ENCODE measurements around the gene MTHFD1.

Gene MTHFD1

DNA sequence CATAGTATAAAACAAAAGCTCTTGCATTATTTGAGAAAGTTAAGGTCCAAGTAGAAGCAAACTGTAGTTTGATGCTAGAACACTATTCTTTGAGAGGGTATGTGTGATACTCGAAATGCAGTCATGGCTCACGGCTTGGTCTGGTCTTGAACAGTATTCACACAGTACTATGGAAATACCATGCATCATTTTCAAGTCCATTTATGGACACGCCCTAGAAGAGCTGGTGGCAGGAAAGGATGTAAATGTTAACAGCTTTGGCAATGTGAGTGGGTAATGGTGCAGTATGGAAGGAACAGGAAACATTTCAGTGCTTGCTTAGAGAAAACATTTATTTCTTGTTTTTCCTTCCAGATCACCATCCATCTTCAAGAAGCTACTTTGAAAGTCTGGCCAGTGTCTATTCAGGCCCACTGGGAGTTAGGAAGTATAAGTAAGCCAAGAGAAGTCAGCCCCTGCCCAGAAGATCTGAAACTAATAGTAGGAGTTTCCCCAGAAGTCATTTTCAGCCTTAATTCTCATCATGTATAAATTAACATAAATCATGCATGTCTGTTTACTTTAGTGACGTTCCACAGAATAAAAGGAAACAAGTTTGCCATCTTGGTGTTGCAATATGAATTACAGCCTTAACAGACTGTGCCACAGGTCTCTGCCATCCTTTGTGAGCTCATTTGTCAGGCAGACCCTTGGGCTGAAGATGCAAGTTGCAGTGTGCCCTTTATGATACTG lies 71.4 kb downstream of the MTHFD1 start:
- TF ChIP-seq POLR2AphosphoS5 (IDR thresholded peaks at IDR 0.05; ENCODE audit: low read depth) (no peak), GABPA (IDR thresholded peaks at IDR 0.05; ENCODE audit: low read depth) (no peak), SPI1 (IDR thresholded peaks at IDR 0.05; ENCODE audit: borderline replicate concordance, low read depth) (no peak)
- TF ChIP-seq, protein P1, sequence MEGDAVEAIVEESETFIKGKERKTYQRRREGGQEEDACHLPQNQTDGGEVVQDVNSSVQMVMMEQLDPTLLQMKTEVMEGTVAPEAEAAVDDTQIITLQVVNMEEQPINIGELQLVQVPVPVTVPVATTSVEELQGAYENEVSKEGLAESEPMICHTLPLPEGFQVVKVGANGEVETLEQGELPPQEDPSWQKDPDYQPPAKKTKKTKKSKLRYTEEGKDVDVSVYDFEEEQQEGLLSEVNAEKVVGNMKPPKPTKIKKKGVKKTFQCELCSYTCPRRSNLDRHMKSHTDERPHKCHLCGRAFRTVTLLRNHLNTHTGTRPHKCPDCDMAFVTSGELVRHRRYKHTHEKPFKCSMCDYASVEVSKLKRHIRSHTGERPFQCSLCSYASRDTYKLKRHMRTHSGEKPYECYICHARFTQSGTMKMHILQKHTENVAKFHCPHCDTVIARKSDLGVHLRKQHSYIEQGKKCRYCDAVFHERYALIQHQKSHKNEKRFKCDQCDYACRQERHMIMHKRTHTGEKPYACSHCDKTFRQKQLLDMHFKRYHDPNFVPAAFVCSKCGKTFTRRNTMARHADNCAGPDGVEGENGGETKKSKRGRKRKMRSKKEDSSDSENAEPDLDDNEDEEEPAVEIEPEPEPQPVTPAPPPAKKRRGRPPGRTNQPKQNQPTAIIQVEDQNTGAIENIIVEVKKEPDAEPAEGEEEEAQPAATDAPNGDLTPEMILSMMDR (IDR thresholded peaks at IDR 0.05; ENCODE audit: insufficient read depth, low read length): no peak
- TF ChIP-seq, protein P2, sequence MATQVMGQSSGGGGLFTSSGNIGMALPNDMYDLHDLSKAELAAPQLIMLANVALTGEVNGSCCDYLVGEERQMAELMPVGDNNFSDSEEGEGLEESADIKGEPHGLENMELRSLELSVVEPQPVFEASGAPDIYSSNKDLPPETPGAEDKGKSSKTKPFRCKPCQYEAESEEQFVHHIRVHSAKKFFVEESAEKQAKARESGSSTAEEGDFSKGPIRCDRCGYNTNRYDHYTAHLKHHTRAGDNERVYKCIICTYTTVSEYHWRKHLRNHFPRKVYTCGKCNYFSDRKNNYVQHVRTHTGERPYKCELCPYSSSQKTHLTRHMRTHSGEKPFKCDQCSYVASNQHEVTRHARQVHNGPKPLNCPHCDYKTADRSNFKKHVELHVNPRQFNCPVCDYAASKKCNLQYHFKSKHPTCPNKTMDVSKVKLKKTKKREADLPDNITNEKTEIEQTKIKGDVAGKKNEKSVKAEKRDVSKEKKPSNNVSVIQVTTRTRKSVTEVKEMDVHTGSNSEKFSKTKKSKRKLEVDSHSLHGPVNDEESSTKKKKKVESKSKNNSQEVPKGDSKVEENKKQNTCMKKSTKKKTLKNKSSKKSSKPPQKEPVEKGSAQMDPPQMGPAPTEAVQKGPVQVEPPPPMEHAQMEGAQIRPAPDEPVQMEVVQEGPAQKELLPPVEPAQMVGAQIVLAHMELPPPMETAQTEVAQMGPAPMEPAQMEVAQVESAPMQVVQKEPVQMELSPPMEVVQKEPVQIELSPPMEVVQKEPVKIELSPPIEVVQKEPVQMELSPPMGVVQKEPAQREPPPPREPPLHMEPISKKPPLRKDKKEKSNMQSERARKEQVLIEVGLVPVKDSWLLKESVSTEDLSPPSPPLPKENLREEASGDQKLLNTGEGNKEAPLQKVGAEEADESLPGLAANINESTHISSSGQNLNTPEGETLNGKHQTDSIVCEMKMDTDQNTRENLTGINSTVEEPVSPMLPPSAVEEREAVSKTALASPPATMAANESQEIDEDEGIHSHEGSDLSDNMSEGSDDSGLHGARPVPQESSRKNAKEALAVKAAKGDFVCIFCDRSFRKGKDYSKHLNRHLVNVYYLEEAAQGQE (IDR thresholded peaks at IDR 0.05; ENCODE audit: insufficient replicate concordance, low read depth): no peak
- H3K27ac ChIP-seq (replicated peaks): no peak overlapping the region

DNA sequence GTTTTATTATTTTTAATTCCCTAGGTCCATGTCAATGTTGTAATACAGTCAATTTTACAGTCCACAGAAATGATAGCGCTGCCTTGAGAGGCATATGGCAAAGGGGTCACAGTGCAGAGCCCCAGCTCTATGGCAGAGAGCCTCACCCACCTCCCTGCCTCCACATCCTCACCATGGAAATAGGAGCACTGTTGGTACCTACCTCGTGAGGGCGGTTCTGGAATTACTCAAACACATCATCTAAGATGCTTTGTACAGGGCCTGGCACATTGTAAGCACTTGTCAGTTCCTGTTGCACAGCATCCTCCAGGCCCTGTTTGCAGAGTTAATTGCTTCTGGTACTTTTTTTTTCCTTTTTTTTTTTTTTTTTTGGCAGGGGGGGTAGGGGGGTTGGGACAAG lies 73.1 kb downstream of the MTHFD1 start:
- Histone ChIP-seq H3K27ac (replicated peaks) (no peak overlapping the region), H3K4me3 (replicated peaks; ENCODE audit: insufficient read depth, low read length) (no peak overlapping the region), H3K27me3 (ENCODE audit: insufficient read depth, poor library complexity, severe bottlenecking) (no peaks in the 10 kb centered on the region)
- no peak for DNase-seq (ENCODE audit: low read depth in 1 of 2, low spot score in 1 of 2)
- TF ChIP-seq SPI1 (IDR thresholded peaks at IDR 0.05; ENCODE audit: borderline replicate concordance, low read depth) (no peak), GABPA (IDR thresholded peaks at IDR 0.05; ENCODE audit: low read depth) (no peak), POLR2AphosphoS5 (IDR thresholded peaks at IDR 0.05; ENCODE audit: low read depth) (no peak)
- TF ChIP-seq, protein P1 (IDR thresholded peaks at IDR 0.05; ENCODE audit: insufficient read depth, low read length): no peak
- TF ChIP-seq, protein P2 (IDR thresholded peaks at IDR 0.05; ENCODE audit: insufficient replicate concordance, low read depth): no peak

More for the DNA sequence above, 71.4 kb downstream of the MTHFD1 start:
- no peak for DNase-seq (ENCODE audit: low read depth in 1 of 2, low spot score in 1 of 2)
- Histone ChIP-seq H3K4me3 (replicated peaks; ENCODE audit: insufficient read depth, low read length) (no peak overlapping the region), H3K27me3 (ENCODE audit: insufficient read depth, poor library complexity, severe bottlenecking) (no peaks in the 10 kb centered on the region)

DNA sequence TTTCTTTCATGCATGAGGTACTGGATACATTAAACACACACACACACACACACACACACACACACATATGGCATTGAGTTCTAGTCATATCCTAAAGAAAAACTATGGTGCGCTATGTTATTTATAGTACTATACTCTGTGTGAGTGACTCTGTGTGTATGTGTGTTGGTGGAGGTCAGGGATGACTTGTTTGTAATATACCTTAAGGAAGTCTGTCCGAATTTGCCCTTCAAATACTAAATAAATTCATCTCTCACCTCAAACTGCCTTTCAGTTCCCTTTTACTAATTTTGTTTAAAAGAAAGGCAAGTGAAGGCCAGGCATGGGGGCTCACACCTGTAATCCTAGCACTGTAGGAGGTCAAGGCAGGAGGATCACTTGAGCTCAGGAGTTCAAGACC lies 75.0 kb downstream of the MTHFD1 start:
- Histone ChIP-seq H3K4me3 (replicated peaks; ENCODE audit: insufficient read depth, low read length) (no peak overlapping the region), H3K27ac (replicated peaks) (no peak overlapping the region), H3K27me3 (ENCODE audit: insufficient read depth, poor library complexity, severe bottlenecking) (no peaks in the 10 kb centered on the region)
- DNase-seq (ENCODE audit: low read depth in 1 of 2, low spot score in 1 of 2): no peak
- TF ChIP-seq, protein P1 (IDR thresholded peaks at IDR 0.05; ENCODE audit: insufficient read depth, low read length): no peak
- TF ChIP-seq POLR2AphosphoS5 (IDR thresholded peaks at IDR 0.05; ENCODE audit: low read depth) (no peak), SPI1 (IDR thresholded peaks at IDR 0.05; ENCODE audit: borderline replicate concordance, low read depth) (no peak), GABPA (IDR thresholded peaks at IDR 0.05; ENCODE audit: low read depth) (no peak)
- TF ChIP-seq, protein P2 (IDR thresholded peaks at IDR 0.05; ENCODE audit: insufficient replicate concordance, low read depth): no peak
